WERI-Rb-1 (cell line): ENCODE results near the gene WEE1.
"Not testable (repeated sequence)": the region's sequence is repeated elsewhere in the genome, so short reads cannot be mapped to it uniquely, and the experiment has no call there.

Source experiments
- DNase-seq: peaks from one replicate; pipeline ENCODE4 v3.0.0-alpha.2; 2020
- H3K27ac ChIP-seq: fragments of 250-450 bp; sonication (Bioruptor Pico); 2 replicates; pipeline ENCODE4 v1.5.1; 2020; ENCODE audit warnings: mild to moderate bottlenecking, moderate library complexity
- H3K27me3 ChIP-seq: fragments of 250-450 bp; sonication (Bioruptor Pico); 2 replicates; pipeline ENCODE4 v1.5.1; 2021; ENCODE audit warnings: mild to moderate bottlenecking, low read depth, moderate library complexity; ENCODE audit not compliant: insufficient read depth, severe bottlenecking
- H3K36me3 ChIP-seq: fragments of 250-450 bp; sonication (Bioruptor Pico); 2 replicates; pipeline ENCODE4 v1.5.1; 2020; ENCODE audit warnings: mild to moderate bottlenecking, moderate library complexity
- H3K4me3 ChIP-seq: 2 replicates; pipeline ENCODE4 v1.5.1; 2011; ENCODE audit warnings: low read depth, mild to moderate bottlenecking, control low read depth, low read length
- H3K9me3 ChIP-seq: fragments of 250-450 bp; sonication (Bioruptor Pico); 2 replicates; pipeline ENCODE4 v1.5.1; 2021; ENCODE audit warnings: mild to moderate bottlenecking, moderate library complexity; ENCODE audit not compliant: severe bottlenecking
- CTCF ChIP-seq: IDR thresholded peaks from 2 replicates; pipeline ENCODE4 v1.5.1; 2011; ENCODE audit warnings: low read depth, mild to moderate bottlenecking, control low read depth, inconsistent platforms, low read length

WEE1 gene

GRCh38 chr11:9616858-9617257, 43.4 kb downstream of the WEE1 start:
- H3K27ac ChIP-seq: no peak overlapping the region

GRCh38 chr11:9617940-9618339, 44.5 kb downstream of the WEE1 start:
- H3K4me3 ChIP-seq: no peak overlapping the region
- no peak overlapping the region for H3K27ac ChIP-seq
- no peaks in the 10 kb centered on the region for H3K9me3 ChIP-seq
- TF ChIP-seq CTCF: no peak
- DNase-seq: no peak
- H3K36me3 ChIP-seq: no peaks in the 10 kb centered on the region
- no peaks in the 10 kb centered on the region for H3K27me3 ChIP-seq

More at GRCh38 chr11:9616858-9617257, 43.4 kb downstream of the WEE1 start:
- no peaks in the 10 kb centered on the region for H3K9me3 ChIP-seq
- no peak for DNase-seq
- TF ChIP-seq CTCF: no peak
- no peaks in the 10 kb centered on the region for H3K27me3 ChIP-seq
- H3K4me3 ChIP-seq: no peak overlapping the region
- H3K36me3 ChIP-seq: no peaks in the 10 kb centered on the region

GRCh38 chr11:9619004-9619403, 45.5 kb downstream of the WEE1 start:
- Histone ChIP-seq H3K27me3 (no peaks in the 10 kb centered on the region), H3K9me3 (no peaks in the 10 kb centered on the region), H3K4me3 (no peak overlapping the region), H3K27ac (no peak overlapping the region), H3K36me3 (no peaks in the 10 kb centered on the region)
- TF ChIP-seq CTCF: no peak
- no peak for DNase-seq

- Histone ChIP-seq H3K4me3 (no peak overlapping the region), H3K9me3 (no peaks in the 10 kb centered on the region), H3K27ac (no peak overlapping the region), H3K27me3 (no peaks in the 10 kb centered on the region), H3K36me3 (no peaks in the 10 kb centered on the region)
- TF ChIP-seq CTCF: no peak
- no peak for DNase-seq
Measured at GRCh38 chr11:9619971-9620370, 46.5 kb downstream of the WEE1 start.

GRCh38 chr11:9622353-9622752, 48.9 kb downstream of the WEE1 start:
- not testable (repeated sequence) for H3K27ac ChIP-seq, H3K4me3 ChIP-seq, H3K27me3 ChIP-seq, DNase-seq, H3K36me3 ChIP-seq, H3K9me3 ChIP-seq

- not testable (repeated sequence) for H3K36me3 ChIP-seq, H3K9me3 ChIP-seq, DNase-seq, H3K27me3 ChIP-seq, H3K27ac ChIP-seq, H3K4me3 ChIP-seq
Measured at GRCh38 chr11:9623053-9623452, 49.6 kb downstream of the WEE1 start.

- DNase-seq: no peak
- H3K27me3 ChIP-seq: no peaks in the 10 kb centered on the region
- no peak overlapping the region for H3K4me3 ChIP-seq
- H3K27ac ChIP-seq: no peak overlapping the region
- H3K36me3 ChIP-seq: no peaks in the 10 kb centered on the region
- TF ChIP-seq CTCF: no peak
- no peaks in the 10 kb centered on the region for H3K9me3 ChIP-seq
Measured at GRCh38 chr11:9624448-9624847, 51.0 kb downstream of the WEE1 start.
